ENCODE data around the gene FBXL16. TPM values are rescaled to one million over a fixed set of nuclear protein-coding genes. Genes with fewer than 3 reads are reported as not detected.
A peak's percentile ranks its signal among the peaks of the same experiment; 100 is the strongest.

FBXL16 gene
- total RNA-seq, 1 experiment from 2014 or later, result 22.2 TPM

DNA sequence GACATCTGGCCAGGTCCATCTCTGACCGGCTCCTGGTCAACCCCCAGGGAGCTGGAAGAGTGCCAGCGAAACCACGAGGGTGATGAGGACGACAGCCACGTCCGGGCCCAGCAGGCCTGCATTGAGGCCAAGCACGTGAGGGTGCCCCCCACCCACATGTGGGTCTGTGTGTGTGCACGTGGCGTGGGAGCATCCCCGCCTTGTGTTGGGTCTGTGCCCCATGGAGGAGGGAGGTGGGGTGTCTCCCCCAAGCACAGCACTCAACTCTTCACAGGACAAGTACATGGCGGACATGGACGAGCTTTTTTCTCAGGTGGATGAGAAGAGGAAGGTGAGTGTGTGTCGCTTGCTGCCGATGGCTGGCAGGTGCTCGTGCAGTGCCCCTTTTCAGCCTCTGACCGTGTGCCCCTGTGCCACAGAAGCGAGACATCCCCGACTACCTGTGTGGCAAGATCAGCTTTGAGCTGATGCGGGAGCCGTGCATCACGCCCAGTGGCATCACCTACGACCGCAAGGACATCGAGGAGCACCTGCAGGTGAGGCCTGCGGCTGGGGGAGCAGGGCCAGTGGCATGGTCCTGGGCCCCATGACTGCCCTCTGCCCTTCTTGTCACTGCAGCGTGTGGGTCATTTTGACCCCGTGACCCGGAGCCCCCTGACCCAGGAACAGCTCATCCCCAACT is 23.7 kb downstream of the FBXL16 start:
- H3K36me3 ChIP-seq (ENCODE audit: low read depth), result no peaks in the 10 kb centered on the region; the same call in 1 of the 2 replicates
- TF ChIP-seq, protein P1, sequence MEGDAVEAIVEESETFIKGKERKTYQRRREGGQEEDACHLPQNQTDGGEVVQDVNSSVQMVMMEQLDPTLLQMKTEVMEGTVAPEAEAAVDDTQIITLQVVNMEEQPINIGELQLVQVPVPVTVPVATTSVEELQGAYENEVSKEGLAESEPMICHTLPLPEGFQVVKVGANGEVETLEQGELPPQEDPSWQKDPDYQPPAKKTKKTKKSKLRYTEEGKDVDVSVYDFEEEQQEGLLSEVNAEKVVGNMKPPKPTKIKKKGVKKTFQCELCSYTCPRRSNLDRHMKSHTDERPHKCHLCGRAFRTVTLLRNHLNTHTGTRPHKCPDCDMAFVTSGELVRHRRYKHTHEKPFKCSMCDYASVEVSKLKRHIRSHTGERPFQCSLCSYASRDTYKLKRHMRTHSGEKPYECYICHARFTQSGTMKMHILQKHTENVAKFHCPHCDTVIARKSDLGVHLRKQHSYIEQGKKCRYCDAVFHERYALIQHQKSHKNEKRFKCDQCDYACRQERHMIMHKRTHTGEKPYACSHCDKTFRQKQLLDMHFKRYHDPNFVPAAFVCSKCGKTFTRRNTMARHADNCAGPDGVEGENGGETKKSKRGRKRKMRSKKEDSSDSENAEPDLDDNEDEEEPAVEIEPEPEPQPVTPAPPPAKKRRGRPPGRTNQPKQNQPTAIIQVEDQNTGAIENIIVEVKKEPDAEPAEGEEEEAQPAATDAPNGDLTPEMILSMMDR (conservative IDR thresholded peaks at IDR 0.05), result no peak
- no peak for TF ChIP-seq EZH2 (IDR thresholded peaks at IDR 0.05; ENCODE audit: low read depth)
- H3K79me2 ChIP-seq (ENCODE audit: low read depth), result peaks cover 33% of the 10 kb centered on the region
- peaks cover 30% of the 10 kb centered on the region for H4K20me1 ChIP-seq (ENCODE audit: insufficient read depth)
- H2AFZ ChIP-seq, result no peak overlapping the region
- DNase-seq, result no peak
- H3K27ac ChIP-seq, result no peak overlapping the region
- H3F3A ChIP-seq (ENCODE audit: insufficient read depth, low read depth), result peaks cover 40% of the 10 kb centered on the region; the same call in 1 of the 2 replicates
- intact Hi-C loops (cut with micrococcal nuclease; ENCODE audit: unreplicated experiment), result loop anchor here (5.0 kb wide), 1 partner anchor 155 kb away; the partner anchor contains the start of gene CAPN15
- BruUV-seq (replicated peaks), result TSS peak; percentile 38
- H3K9me2 ChIP-seq (ENCODE audit: insufficient read depth), result no peaks in the 10 kb centered on the region
- no peaks in the 10 kb centered on the region for H3K27me3 ChIP-seq (ENCODE audit: insufficient read depth, low read depth)
- peak overlapping the region; percentile 71 for H3K4me3 ChIP-seq
- peaks cover 33% of the 10 kb centered on the region for H3K4me1 ChIP-seq (replicated peaks; ENCODE audit: insufficient read depth)
- H3K4me2 ChIP-seq, result peak overlapping the region; percentile 86
- POLR2A ChIA-PET (ENCODE audit: unreplicated experiment), result interaction anchor here (0.6 to 0.7 kb wide), 4 partner anchors 92 to 113 kb away, joined by 3 to 7 read pairs (median 6); no protein-coding TSS in a partner anchor
- no peaks in the 10 kb centered on the region for H3K9me3 ChIP-seq (ENCODE audit: insufficient read depth, low read depth)
- CTCF ChIA-PET, result interaction anchor here (0.6 kb wide), 1 partner anchor 33 kb away, joined by 3 read pairs; the partner anchor contains the start of gene METRN

GRCh38 chr16:680967-681745 is 24.4 kb downstream of the FBXL16 start:
- TF ChIP-seq, protein P1 (conservative IDR thresholded peaks at IDR 0.05), result no peak; the same call in 1 of the 2 replicates
- no peak for TF ChIP-seq EZH2 (IDR thresholded peaks at IDR 0.05; ENCODE audit: low read depth)
- no peak overlapping the region for H3K27ac ChIP-seq
- H3K4me1 ChIP-seq (replicated peaks; ENCODE audit: insufficient read depth), result peaks cover 33% of the 10 kb centered on the region
- intact Hi-C loops (cut with micrococcal nuclease; ENCODE audit: unreplicated experiment), result loop anchor here (5.0 kb wide), 1 partner anchor 154 kb away; the partner anchor contains the start of gene CAPN15
- H3K4me2 ChIP-seq, result peak overlapping the region; percentile 86
- H3K9me2 ChIP-seq (ENCODE audit: insufficient read depth), result no peaks in the 10 kb centered on the region
- DNase-seq, result no peak
- BruUV-seq (replicated peaks), result TSS peak; percentile 48
- H4K20me1 ChIP-seq (ENCODE audit: insufficient read depth), result peaks cover 30% of the 10 kb centered on the region
- no peaks in the 10 kb centered on the region for H3K27me3 ChIP-seq (ENCODE audit: insufficient read depth, low read depth)
- H3K9me3 ChIP-seq (ENCODE audit: insufficient read depth, low read depth), result no peaks in the 10 kb centered on the region
- POLR2A ChIA-PET (ENCODE audit: unreplicated experiment), result interaction anchor here (0.5 to 1.1 kb wide), 6 partner anchors 12 to 154 kb away, joined by 3 to 7 read pairs (median 5); partner anchors contain the start of genes CAPN15, CHTF18 and WDR90
- H3K79me2 ChIP-seq (ENCODE audit: low read depth), result peaks cover 33% of the 10 kb centered on the region
- H3K36me3 ChIP-seq (ENCODE audit: low read depth), result no peaks in the 10 kb centered on the region; the same call in 1 of the 2 replicates
- H3F3A ChIP-seq (ENCODE audit: insufficient read depth, low read depth), result peaks cover 40% of the 10 kb centered on the region; the same call in 1 of the 2 replicates
- no peak overlapping the region for H2AFZ ChIP-seq
- H3K4me3 ChIP-seq, result peak overlapping the region; percentile 71
- CTCF ChIA-PET, result no interaction called here

- Histone ChIP-seq H3K4me2 (peak overlapping the region; percentile 86), H2AFZ (no peak overlapping the region), H3K27me3 (ENCODE audit: insufficient read depth, low read depth) (no peaks in the 10 kb centered on the region), H3K9me2 (ENCODE audit: insufficient read depth) (no peaks in the 10 kb centered on the region), H3K27ac (no peak overlapping the region; the same call in 1 of the 2 replicates), H3K4me3 (peak overlapping the region; percentile 71), H3K9me3 (ENCODE audit: insufficient read depth, low read depth) (no peaks in the 10 kb centered on the region), H3K79me2 (ENCODE audit: low read depth) (peaks cover 33% of the 10 kb centered on the region), H3K4me1 (replicated peaks; ENCODE audit: insufficient read depth) (peaks cover 33% of the 10 kb centered on the region), H4K20me1 (ENCODE audit: insufficient read depth) (peaks cover 30% of the 10 kb centered on the region), H3F3A (ENCODE audit: insufficient read depth, low read depth) (peaks cover 40% of the 10 kb centered on the region; the same call in 1 of the 2 replicates), H3K36me3 (ENCODE audit: low read depth) (no peaks in the 10 kb centered on the region; the same call in 1 of the 2 replicates)
- TF ChIP-seq, protein P1 (conservative IDR thresholded peaks at IDR 0.05), result no peak
- TF ChIP-seq EZH2 (IDR thresholded peaks at IDR 0.05; ENCODE audit: low read depth), result no peak
- CTCF ChIA-PET, result interaction anchor here (0.6 kb wide), 1 partner anchor 40 kb away, joined by 4 read pairs; no protein-coding TSS in a partner anchor
- no peak for DNase-seq
- BruUV-seq (replicated peaks), result no TSS peak
- POLR2A ChIA-PET (ENCODE audit: unreplicated experiment), result interaction anchor here (1.1 kb wide), 2 partner anchors 32 to 108 kb away, joined by 3 to 5 read pairs; partner anchors contain the start of genes CHTF18 and WDR90
- intact Hi-C loops (cut with micrococcal nuclease; ENCODE audit: unreplicated experiment), result loop anchor here (5.0 kb wide), 1 partner anchor 153 kb away; the partner anchor contains the start of gene CAPN15
Observed at GRCh38 chr16:680625-680945, 25.0 kb downstream of the FBXL16 start.

Measured in PC-9 (cell line).